ENCODE results near the gene CASP7.

DNA sequence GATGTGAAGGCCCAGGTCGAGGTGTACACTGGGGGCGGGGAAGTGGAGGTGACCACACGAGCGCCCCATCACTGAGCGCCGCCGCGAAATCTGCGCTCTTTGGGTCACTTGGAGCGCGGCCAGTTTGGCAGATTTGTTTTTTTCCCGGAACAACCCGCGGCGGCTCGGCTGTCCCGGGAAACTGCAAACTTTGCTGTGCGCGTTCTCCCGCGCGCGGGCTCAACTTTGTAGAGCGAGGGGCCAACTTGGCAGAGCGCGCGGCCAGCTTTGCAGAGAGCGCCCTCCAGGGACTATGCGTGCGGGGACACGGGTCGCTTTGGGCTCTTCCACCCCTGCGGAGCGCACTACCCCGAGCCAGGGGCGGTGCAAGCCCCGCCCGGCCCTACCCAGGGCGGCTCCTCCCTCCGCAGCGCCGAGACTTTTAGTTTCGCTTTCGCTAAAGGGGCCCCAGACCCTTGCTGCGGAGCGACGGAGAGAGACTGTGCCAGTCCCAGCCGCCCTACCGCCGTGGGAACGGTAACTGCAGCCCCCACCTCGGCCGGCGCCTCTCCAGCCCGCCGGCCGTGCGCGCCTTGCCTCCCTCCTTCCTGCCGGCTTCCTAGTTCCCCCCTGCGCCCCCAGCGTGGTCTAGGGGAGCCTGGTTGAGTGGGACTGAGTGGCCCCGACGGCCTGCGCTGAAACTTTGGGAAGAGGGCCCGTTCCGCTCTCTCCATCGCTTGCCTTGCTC, at the start of gene CASP7:
- TF ChIP-seq POLR2AphosphoS5 (IDR thresholded peaks at IDR 0.05; ENCODE audit: insufficient read depth in 1 of 2, low read depth in 1 of 2): peak in 1 of 2 donors; percentile 84
- TF ChIP-seq, protein P1, sequence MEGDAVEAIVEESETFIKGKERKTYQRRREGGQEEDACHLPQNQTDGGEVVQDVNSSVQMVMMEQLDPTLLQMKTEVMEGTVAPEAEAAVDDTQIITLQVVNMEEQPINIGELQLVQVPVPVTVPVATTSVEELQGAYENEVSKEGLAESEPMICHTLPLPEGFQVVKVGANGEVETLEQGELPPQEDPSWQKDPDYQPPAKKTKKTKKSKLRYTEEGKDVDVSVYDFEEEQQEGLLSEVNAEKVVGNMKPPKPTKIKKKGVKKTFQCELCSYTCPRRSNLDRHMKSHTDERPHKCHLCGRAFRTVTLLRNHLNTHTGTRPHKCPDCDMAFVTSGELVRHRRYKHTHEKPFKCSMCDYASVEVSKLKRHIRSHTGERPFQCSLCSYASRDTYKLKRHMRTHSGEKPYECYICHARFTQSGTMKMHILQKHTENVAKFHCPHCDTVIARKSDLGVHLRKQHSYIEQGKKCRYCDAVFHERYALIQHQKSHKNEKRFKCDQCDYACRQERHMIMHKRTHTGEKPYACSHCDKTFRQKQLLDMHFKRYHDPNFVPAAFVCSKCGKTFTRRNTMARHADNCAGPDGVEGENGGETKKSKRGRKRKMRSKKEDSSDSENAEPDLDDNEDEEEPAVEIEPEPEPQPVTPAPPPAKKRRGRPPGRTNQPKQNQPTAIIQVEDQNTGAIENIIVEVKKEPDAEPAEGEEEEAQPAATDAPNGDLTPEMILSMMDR (IDR thresholded peaks at IDR 0.05): peak in 1 of 3 experiments; percentile 1
